UCSD-AML1 (cell line): ENCODE data around the gene RNF145.
A peak's percentile ranks its signal among the peaks of the same experiment; 100 is the strongest.
"Not testable (repeated sequence)": the region's sequence is repeated elsewhere in the genome, so short reads cannot be mapped to it uniquely, and the experiment has no call there.

Source experiments
- DNase-seq: peaks from one replicate; lab custom pipeline; 2025; ENCODE audit not compliant: unreplicated experiment; lab: John Stamatoyannopoulos, UW

Gene RNF145

GRCh38 chr5:159209438-159210209, at the start of gene RNF145:
RNF145 (minus strand) TSS chr5:159209553; CDS start chr5:159203617, 5,936 bp downstream.
- DNase-seq, result peak; percentile 89

- no peak for DNase-seq
Observed at GRCh38 chr5:159258361-159258760, 49.0 kb upstream of the RNF145 start.

GRCh38 chr5:159257629-159258283, 48.4 kb upstream of the RNF145 start:
- no peak for DNase-seq

GRCh38 chr5:159257007-159257406, 47.7 kb upstream of the RNF145 start:
- DNase-seq, result no peak

- no peak for DNase-seq
Observed at GRCh38 chr5:159252195-159252594, 42.8 kb upstream of the RNF145 start.

- no peak for DNase-seq
Observed at GRCh38 chr5:159249158-159249557, 39.8 kb upstream of the RNF145 start.

GRCh38 chr5:159244890-159245289, 35.5 kb upstream of the RNF145 start:
- no peak for DNase-seq

GRCh38 chr5:159244163-159244562, 34.8 kb upstream of the RNF145 start:
- DNase-seq, result no peak

- no peak for DNase-seq
Observed at GRCh38 chr5:159243385-159243784, 34.0 kb upstream of the RNF145 start.

GRCh38 chr5:159242656-159243055, 33.3 kb upstream of the RNF145 start:
- DNase-seq, result no peak

- DNase-seq, result no peak
Observed at GRCh38 chr5:159241946-159242552, 32.7 kb upstream of the RNF145 start.

- DNase-seq, result peak; percentile 40
Observed at GRCh38 chr5:159240301-159240870, 31.0 kb upstream of the RNF145 start.

- DNase-seq, result not testable (repeated sequence)
Observed at GRCh38 chr5:159235871-159236520, 26.6 kb upstream of the RNF145 start.

GRCh38 chr5:159231167-159231566, 21.8 kb upstream of the RNF145 start:
- no peak for DNase-seq

- DNase-seq, result no peak
Observed at GRCh38 chr5:159230657-159231056, 21.3 kb upstream of the RNF145 start.

GRCh38 chr5:159228097-159228496, 18.7 kb upstream of the RNF145 start:
- not testable (repeated sequence) for DNase-seq

- no peak for DNase-seq
Observed at GRCh38 chr5:159227452-159227851, 18.1 kb upstream of the RNF145 start.

GRCh38 chr5:159226451-159226850, 17.1 kb upstream of the RNF145 start:
- no peak for DNase-seq

GRCh38 chr5:159224471-159224870, 15.1 kb upstream of the RNF145 start:
- DNase-seq, result no peak

- no peak for DNase-seq
Observed at GRCh38 chr5:159223469-159223868, 14.1 kb upstream of the RNF145 start.

GRCh38 chr5:159220206-159220605, 10.9 kb upstream of the RNF145 start:
- DNase-seq, result no peak
